ENCODE results near the gene KIF26B. TPM values are rescaled to one million over a fixed set of nuclear protein-coding genes. Genes with fewer than 3 reads are reported as not detected.

KIF26B gene
- total RNA-seq, 1 donor from 2014 or later = 0.49 TPM

GRCh38 chr1:245365095-245366020 lies 210.6 kb downstream of the KIF26B start:
- no peak overlapping the region for H3K27ac ChIP-seq
- no peaks in the 10 kb centered on the region for H3K36me3 ChIP-seq
- H3K9me3 ChIP-seq = no peaks in the 10 kb centered on the region
- no peak for DNase-seq (ENCODE audit: extremely low spot score in 2 of 2)
- H3K27me3 ChIP-seq = no peaks in the 10 kb centered on the region
- H3K4me3 ChIP-seq = no peak overlapping the region
- H3K4me1 ChIP-seq = no peaks in the 10 kb centered on the region
- intact Hi-C loops (cut with DNase I) = no loop called here
- TF ChIP-seq CTCF (IDR thresholded peaks at IDR 0.05) (no peak), POLR2A (IDR thresholded peaks at IDR 0.05) (no peak), POLR2AphosphoS5 (IDR thresholded peaks at IDR 0.05; ENCODE audit: insufficient read depth in 1 of 2, low read depth in 1 of 2) (no peak)

- DNase-seq (ENCODE audit: extremely low spot score in 2 of 2) = no peak
- H3K4me1 ChIP-seq = no peaks in the 10 kb centered on the region
- no peaks in the 10 kb centered on the region for H3K36me3 ChIP-seq
- no peaks in the 10 kb centered on the region for H3K9me3 ChIP-seq
- no peak for TF ChIP-seq CTCF (IDR thresholded peaks at IDR 0.05)
- no peak for TF ChIP-seq POLR2A (IDR thresholded peaks at IDR 0.05)
- no peak for TF ChIP-seq POLR2AphosphoS5 (IDR thresholded peaks at IDR 0.05; ENCODE audit: insufficient read depth in 1 of 2, low read depth in 1 of 2)
- intact Hi-C loops (cut with DNase I) = no loop called here
- no peaks in the 10 kb centered on the region for H3K27me3 ChIP-seq
- H3K27ac ChIP-seq = no peak overlapping the region
- no peak overlapping the region for H3K4me3 ChIP-seq
These were observed 212.1 kb downstream of the KIF26B start for GRCh38 chr1:245366886-245367285.

GRCh38 chr1:245370175-245370825 lies 215.5 kb downstream of the KIF26B start:
- no peaks in the 10 kb centered on the region for H3K27me3 ChIP-seq
- intact Hi-C loops (cut with DNase I) = no loop called here
- H3K9me3 ChIP-seq = no peaks in the 10 kb centered on the region
- no peak for TF ChIP-seq CTCF (IDR thresholded peaks at IDR 0.05)
- no peak for TF ChIP-seq POLR2AphosphoS5 (IDR thresholded peaks at IDR 0.05; ENCODE audit: insufficient read depth in 1 of 2, low read depth in 1 of 2)
- TF ChIP-seq POLR2A (IDR thresholded peaks at IDR 0.05) = no peak
- H3K36me3 ChIP-seq = no peaks in the 10 kb centered on the region
- H3K4me1 ChIP-seq = no peaks in the 10 kb centered on the region
- DNase-seq (ENCODE audit: extremely low spot score in 2 of 2) = no peak
- no peak overlapping the region for H3K27ac ChIP-seq
- no peak overlapping the region for H3K4me3 ChIP-seq

GRCh38 chr1:245370905-245371581 lies 216.3 kb downstream of the KIF26B start:
- no peaks in the 10 kb centered on the region for H3K36me3 ChIP-seq
- H3K4me1 ChIP-seq = no peaks in the 10 kb centered on the region
- no peak overlapping the region for H3K4me3 ChIP-seq
- intact Hi-C loops (cut with DNase I) = no loop called here
- no peak for DNase-seq (ENCODE audit: extremely low spot score in 2 of 2)
- TF ChIP-seq POLR2AphosphoS5 (IDR thresholded peaks at IDR 0.05; ENCODE audit: insufficient read depth in 1 of 2, low read depth in 1 of 2) = no peak
- TF ChIP-seq CTCF (IDR thresholded peaks at IDR 0.05) = no peak
- no peak for TF ChIP-seq POLR2A (IDR thresholded peaks at IDR 0.05)
- H3K9me3 ChIP-seq = no peaks in the 10 kb centered on the region
- H3K27ac ChIP-seq = no peak overlapping the region
- H3K27me3 ChIP-seq = no peaks in the 10 kb centered on the region
